HepG2 (cell line): Measurements from ENCODE around the gene CHN2. TPM values are rescaled to one million over a fixed set of nuclear protein-coding genes. Genes with fewer than 3 reads are reported as not detected.

Experiments
- FLYWCH1 ChIP-seq: sonication (generic); formaldehyde crosslinking; IDR thresholded peaks from 2 replicates; pipeline ENCODE4 v1.8.1; 2023; ENCODE audit warnings: mild to moderate bottlenecking, missing genetic modification reagents
- FOXA1 ChIP-seq, 2 experiments: fragments of 450-650 bp in 1 of 2; sonication (generic) in 1 of 2; formaldehyde crosslinking in 1 of 2; IDR thresholded peaks; 2 replicates each; pipeline versions ENCODE4 v1.4.0 to v1.6.1; 2016 to 2020; ENCODE audit warnings: missing genetic modification reagents in 1 of 2
- HMG20B ChIP-seq: conservative IDR thresholded peaks from 2 replicates; pipeline ENCODE4 v1.6.1; 2016; ENCODE audit warnings: missing genetic modification reagents, missing compliant biosample characterization
- MAFF ChIP-seq: IDR thresholded peaks from 2 replicates; pipeline ENCODE4 v1.6.1; 2011; ENCODE audit warnings: low read depth, low read length, improper control_type of control experiment
- MTF1 ChIP-seq: sonication (generic); formaldehyde crosslinking; IDR thresholded peaks from 2 replicates; pipeline ENCODE4 v1.5.0; 2020; ENCODE audit warnings: missing genetic modification reagents
- MZF1 ChIP-seq: sonication (generic); formaldehyde crosslinking; IDR thresholded peaks from 2 replicates; pipeline ENCODE4 v1.8.1; 2023; ENCODE audit warnings: mild to moderate bottlenecking, missing genetic modification reagents, borderline replicate concordance
- NFYC ChIP-seq: IDR thresholded peaks from 2 replicates; pipeline ENCODE4 v1.6.1; 2016; ENCODE audit warnings: missing genetic modification reagents, missing compliant biosample characterization
- NR2F2 ChIP-seq: IDR thresholded peaks from 2 replicates; pipeline ENCODE4 v1.6.1; 2012; ENCODE audit warnings: low read depth, inconsistent platforms, borderline replicate concordance
- SUZ12 ChIP-seq: fragments of 150-350 bp; IDR thresholded peaks from 2 replicates; pipeline ENCODE4 v1.6.1; 2014; ENCODE audit warnings: low read depth, low read length
- TARDBP ChIP-seq: sonication (generic); formaldehyde crosslinking; IDR thresholded peaks from 2 replicates; pipeline ENCODE4 v1.8.0; 2022; ENCODE audit warnings: mild to moderate bottlenecking, missing genetic modification reagents
- ZNF10 ChIP-seq: sonication (generic); formaldehyde crosslinking; IDR thresholded peaks from 2 replicates; pipeline ENCODE4 v1.4.0; 2020; ENCODE audit warnings: mild to moderate bottlenecking, low read depth, missing genetic modification reagents, borderline replicate concordance
- ZNF292 ChIP-seq: sonication (generic); formaldehyde crosslinking; IDR thresholded peaks from 2 replicates; pipeline ENCODE4 v1.8.1; 2022; ENCODE audit warnings: mild to moderate bottlenecking, low read depth, missing genetic modification reagents, borderline replicate concordance
- ZNF317 ChIP-seq: sonication (generic); formaldehyde crosslinking; IDR thresholded peaks from 2 replicates; pipeline ENCODE4 v1.5.0; 2020; ENCODE audit warnings: mild to moderate bottlenecking, missing genetic modification reagents
- ZNF326 ChIP-seq: sonication (generic); formaldehyde crosslinking; IDR thresholded peaks from 2 replicates; pipeline ENCODE4 v1.4.0; 2020; ENCODE audit warnings: missing genetic modification reagents, borderline replicate concordance
- ZNF563 ChIP-seq: sonication (generic); formaldehyde crosslinking; IDR thresholded peaks from 2 replicates; pipeline ENCODE4 v1.8.0; 2022; ENCODE audit warnings: mild to moderate bottlenecking, moderate library complexity, missing genetic modification reagents
- ZSCAN20 ChIP-seq: sonication (generic); formaldehyde crosslinking; IDR thresholded peaks from 2 replicates; pipeline ENCODE4 v1.4.0; 2020; ENCODE audit warnings: missing genetic modification reagents, mild to moderate bottlenecking, borderline replicate concordance
- ZSCAN31 ChIP-seq: sonication (generic); formaldehyde crosslinking; IDR thresholded peaks from 2 replicates; pipeline ENCODE4 v1.5.0; 2020; ENCODE audit warnings: low read depth, mild to moderate bottlenecking, missing genetic modification reagents
- polyA plus RNA-seq, 8 experiments: library from polyadenylated mRNA; depleted of rRNA in 3 of 8; stranded (reverse) in 7 of 8; unstranded in 1 of 8; fragments of >200 nt; fragmentation: Illumina TruSeq in 4 of 8; extraction: Trizol in 4 of 8; gene quantifications; 2 replicates each; pipeline versions ENCODE4 v1.2.1 to v1.2.3, GENCODE V29; 2011 to 2016; ENCODE audit warnings: low read depth in 4 of 8, missing spikeins in 1 of 8, mixed read lengths in 1 of 8; ENCODE audit not compliant: insufficient read depth in 1 of 8
- total RNA-seq, 5 experiments: library from RNA; depleted of rRNA; stranded (reverse); fragments of >200 nt; fragmentation: Illumina TruSeq; extraction: Trizol; gene quantifications; 2 replicates each; pipeline ENCODE4 v1.2.3, GENCODE V29; 2016; ENCODE audit warnings: low read depth in 1 of 5
- TF ChIP-seq, protein P1 (sequence below): IDR thresholded peaks from 2 replicates; pipeline ENCODE4 v1.6.1; 2016; ENCODE audit warnings: missing biosample characterization, missing genetic modification reagents, low read depth
- TF ChIP-seq, protein P2 (sequence below): sonication (generic); formaldehyde crosslinking; IDR thresholded peaks from 2 replicates; pipeline ENCODE4 v1.9.0; 2021; ENCODE audit warnings: missing genetic modification reagents, borderline replicate concordance
- TF ChIP-seq, protein P3 (sequence below): sonication (generic); formaldehyde crosslinking; IDR thresholded peaks from 2 replicates; pipeline ENCODE4 v1.4.0; 2020; ENCODE audit warnings: missing genetic modification reagents
- TF ChIP-seq, protein P4 (sequence below): sonication (generic); formaldehyde crosslinking; IDR thresholded peaks from 2 replicates; pipeline ENCODE4 v1.4.0; 2020; ENCODE audit warnings: missing genetic modification reagents

Gene CHN2
- total and polyA plus RNA-seq, 2 of the 13 experiments (the other 11 are each of a cell fraction or from before 2014, with no cell fraction given): 23.5 to 30.5 TPM

DNA sequence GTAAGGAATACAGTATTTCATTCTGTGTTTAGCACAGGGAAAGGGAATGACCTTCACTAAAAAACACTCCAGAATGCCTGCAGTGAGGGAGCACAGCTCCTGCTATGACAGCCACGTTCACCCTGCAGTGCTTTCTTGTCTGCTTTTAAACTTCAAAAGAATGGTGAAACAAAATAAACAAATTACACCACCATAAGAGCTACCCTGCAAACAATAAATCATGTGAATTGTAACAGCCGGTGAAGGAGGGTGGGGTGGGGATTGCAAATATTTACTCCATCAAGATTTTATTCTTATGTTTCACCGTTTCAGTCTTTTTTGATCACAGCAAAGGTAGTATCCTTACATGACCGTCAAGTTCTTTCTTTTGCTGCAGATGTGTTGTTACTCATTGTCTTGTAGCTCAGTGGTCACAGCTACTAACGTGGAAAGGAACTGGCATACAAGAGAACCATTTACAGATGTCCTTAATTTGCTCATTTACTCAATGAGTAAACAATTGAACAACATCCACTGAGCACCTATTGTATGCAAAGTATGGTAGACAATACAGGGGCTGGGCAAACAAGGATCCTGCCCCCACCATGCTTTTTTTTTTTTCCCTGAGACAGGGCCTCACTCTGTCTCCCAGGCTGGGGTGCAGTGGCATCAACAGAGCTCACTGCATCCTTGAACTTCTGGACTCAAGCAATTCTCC lies 4.1 kb upstream of the CHN2 start (continued):
- TF ChIP-seq HMG20B (CRISPR knock-in tag) (peak; percentile 68; the same call in 1 of the 2 replicates), ZNF326 (no peak), NR2F2 (peak; percentile 65; the same call in 1 of the 2 replicates), ZSCAN31 (CRISPR knock-in tag) (no peak), ZNF10 (CRISPR knock-in tag) (no peak), NFYC (CRISPR knock-in tag) (no peak; the same call in 1 of the 2 replicates), ZNF292 (no peak), MTF1 (no peak), SUZ12 (no peak), FOXA1 (IDR thresholded peaks at IDR 0.05) (peak; percentile 58), FOXA1 (CRISPR knock-in tag; IDR thresholded peaks at IDR 0.05) (peak; percentile 84), ZNF563 (CRISPR knock-in tag) (no peak), ZSCAN20 (CRISPR knock-in tag) (no peak), MAFF (0 out of 2 replicates have a peak, but pooled peaks have one; percentile 1), TARDBP (CRISPR knock-in tag) (peak; percentile 88), ZNF317 (0 out of 2 replicates have a peak, but pooled peaks have one; percentile 18), MZF1 (no peak), FLYWCH1 (CRISPR knock-in tag) (peak; percentile 67; the same call in 1 of the 2 replicates)
- TF ChIP-seq, protein P1, sequence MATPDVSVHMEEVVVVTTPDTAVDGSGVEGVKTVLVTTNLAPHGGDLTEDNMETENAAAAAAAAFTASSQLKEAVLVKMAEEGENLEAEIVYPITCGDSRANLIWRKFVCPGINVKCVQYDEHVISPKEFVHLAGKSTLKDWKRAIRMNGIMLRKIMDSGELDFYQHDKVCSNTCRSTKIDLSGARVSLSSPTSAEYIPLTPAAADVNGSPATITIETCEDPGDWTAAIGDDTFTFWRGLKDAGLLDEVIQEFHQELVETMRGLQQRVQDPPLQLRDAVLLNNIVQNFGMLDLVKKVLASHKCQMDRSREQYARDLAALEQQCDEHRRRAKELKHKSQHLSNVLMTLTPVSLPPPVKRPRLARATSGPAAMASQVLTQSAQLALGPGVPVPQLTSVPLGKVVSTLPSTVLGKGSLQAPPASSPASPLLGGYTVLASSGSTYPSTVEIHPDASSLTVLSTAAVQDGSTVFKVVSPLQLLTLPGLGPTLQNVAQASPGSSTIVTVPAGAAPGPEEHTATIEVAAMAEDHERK (CRISPR knock-in tag): 0 out of 2 replicates have a peak, but pooled peaks have one; percentile 8
- TF ChIP-seq, protein P2, sequence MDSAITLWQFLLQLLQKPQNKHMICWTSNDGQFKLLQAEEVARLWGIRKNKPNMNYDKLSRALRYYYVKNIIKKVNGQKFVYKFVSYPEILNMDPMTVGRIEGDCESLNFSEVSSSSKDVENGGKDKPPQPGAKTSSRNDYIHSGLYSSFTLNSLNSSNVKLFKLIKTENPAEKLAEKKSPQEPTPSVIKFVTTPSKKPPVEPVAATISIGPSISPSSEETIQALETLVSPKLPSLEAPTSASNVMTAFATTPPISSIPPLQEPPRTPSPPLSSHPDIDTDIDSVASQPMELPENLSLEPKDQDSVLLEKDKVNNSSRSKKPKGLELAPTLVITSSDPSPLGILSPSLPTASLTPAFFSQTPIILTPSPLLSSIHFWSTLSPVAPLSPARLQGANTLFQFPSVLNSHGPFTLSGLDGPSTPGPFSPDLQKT: no peak
- TF ChIP-seq, protein P3, sequence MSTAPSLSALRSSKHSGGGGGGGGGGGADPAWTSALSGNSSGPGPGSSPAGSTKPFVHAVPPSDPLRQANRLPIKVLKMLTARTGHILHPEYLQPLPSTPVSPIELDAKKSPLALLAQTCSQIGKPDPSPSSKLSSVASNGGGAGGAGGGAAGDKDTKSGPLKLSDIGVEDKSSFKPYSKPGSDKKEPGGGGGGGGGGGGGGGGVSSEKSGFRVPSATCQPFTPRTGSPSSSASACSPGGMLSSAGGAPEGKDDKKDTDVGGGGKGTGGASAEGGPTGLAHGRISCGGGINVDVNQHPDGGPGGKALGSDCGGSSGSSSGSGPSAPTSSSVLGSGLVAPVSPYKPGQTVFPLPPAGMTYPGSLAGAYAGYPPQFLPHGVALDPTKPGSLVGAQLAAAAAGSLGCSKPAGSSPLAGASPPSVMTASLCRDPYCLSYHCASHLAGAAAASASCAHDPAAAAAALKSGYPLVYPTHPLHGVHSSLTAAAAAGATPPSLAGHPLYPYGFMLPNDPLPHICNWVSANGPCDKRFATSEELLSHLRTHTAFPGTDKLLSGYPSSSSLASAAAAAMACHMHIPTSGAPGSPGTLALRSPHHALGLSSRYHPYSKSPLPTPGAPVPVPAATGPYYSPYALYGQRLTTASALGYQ (CRISPR knock-in tag): peak; percentile 95
- TF ChIP-seq, protein P4, sequence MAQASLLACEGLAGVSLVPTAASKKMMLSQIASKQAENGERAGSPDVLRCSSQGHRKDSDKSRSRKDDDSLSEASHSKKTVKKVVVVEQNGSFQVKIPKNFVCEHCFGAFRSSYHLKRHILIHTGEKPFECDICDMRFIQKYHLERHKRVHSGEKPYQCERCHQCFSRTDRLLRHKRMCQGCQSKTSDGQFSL (CRISPR knock-in tag): no peak
